AG09309 (cell line): ENCODE measurements around the gene TMED4.

Source experiments
- DNase-seq: peaks from one replicate; pipeline ENCODE4 v3.0.0-alpha.2; 2010; ENCODE audit warnings: low read depth
- H3K4me3 ChIP-seq: 2 replicates; pipeline ENCODE4 v1.5.1; 2011; ENCODE audit warnings: mild to moderate bottlenecking, low read depth, low read length, moderate library complexity; ENCODE audit not compliant: control insufficient read depth
- TF ChIP-seq, protein P1 (sequence below): IDR thresholded peaks from 2 replicates; pipeline ENCODE4 v1.5.1; 2011; ENCODE audit warnings: mild to moderate bottlenecking, low read depth, low read length, inconsistent platforms; ENCODE audit not compliant: insufficient read depth, control insufficient read depth; ENCODE audit errors: missing control alignments

The TMED4 gene

GRCh38 chr7:44581879-44582603 lies at the start of gene TMED4:
TSS of gene TMED4 (minus strand) at chr7:44582231. CDS start at chr7:44582206, 25 bp downstream.
- peak within 1 kb of the TSS; percentile 88 for H3K4me3 ChIP-seq
- DNase-seq, result peak; percentile 93
- TF ChIP-seq, protein P1, sequence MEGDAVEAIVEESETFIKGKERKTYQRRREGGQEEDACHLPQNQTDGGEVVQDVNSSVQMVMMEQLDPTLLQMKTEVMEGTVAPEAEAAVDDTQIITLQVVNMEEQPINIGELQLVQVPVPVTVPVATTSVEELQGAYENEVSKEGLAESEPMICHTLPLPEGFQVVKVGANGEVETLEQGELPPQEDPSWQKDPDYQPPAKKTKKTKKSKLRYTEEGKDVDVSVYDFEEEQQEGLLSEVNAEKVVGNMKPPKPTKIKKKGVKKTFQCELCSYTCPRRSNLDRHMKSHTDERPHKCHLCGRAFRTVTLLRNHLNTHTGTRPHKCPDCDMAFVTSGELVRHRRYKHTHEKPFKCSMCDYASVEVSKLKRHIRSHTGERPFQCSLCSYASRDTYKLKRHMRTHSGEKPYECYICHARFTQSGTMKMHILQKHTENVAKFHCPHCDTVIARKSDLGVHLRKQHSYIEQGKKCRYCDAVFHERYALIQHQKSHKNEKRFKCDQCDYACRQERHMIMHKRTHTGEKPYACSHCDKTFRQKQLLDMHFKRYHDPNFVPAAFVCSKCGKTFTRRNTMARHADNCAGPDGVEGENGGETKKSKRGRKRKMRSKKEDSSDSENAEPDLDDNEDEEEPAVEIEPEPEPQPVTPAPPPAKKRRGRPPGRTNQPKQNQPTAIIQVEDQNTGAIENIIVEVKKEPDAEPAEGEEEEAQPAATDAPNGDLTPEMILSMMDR, result no peak

GRCh38 chr7:44631458-44632115 lies 49.6 kb upstream of the TMED4 start:
- no peak for DNase-seq
- TF ChIP-seq, protein P1, result no peak
- H3K4me3 ChIP-seq, result no peak overlapping the region

DNA sequence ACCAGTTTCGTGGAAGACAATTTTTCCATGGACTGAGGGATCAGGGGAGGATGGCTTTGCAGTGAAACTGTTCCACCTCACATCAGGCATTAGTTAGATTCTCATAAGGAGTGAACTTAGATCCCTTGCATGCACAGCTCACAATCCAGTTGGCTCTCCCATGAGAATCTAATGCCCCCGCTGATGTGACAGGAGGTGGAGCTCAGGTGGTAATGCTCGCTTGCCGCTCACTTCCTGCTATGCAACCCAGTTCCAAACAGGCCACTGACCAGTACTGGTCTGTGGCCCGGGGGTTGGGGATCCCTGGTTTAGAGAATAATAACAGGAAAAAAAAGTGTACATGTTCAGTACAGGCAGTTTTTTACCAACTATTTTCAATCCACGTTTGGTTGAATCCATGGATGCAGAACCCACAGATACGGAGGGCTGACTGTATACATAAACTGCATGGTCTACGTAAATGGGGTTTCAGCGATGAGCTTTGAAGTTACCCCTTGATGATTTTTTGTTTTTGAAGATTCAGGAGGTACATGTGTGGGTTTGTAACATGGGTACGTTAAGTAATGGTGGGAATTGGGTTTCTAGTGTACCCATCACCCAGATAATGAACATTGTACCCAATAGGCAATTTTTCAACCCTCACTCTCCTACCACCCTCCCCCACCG lies 48.9 kb upstream of the TMED4 start:
- no peak for DNase-seq
- no peak overlapping the region for H3K4me3 ChIP-seq
- TF ChIP-seq, protein P1, result no peak

DNA sequence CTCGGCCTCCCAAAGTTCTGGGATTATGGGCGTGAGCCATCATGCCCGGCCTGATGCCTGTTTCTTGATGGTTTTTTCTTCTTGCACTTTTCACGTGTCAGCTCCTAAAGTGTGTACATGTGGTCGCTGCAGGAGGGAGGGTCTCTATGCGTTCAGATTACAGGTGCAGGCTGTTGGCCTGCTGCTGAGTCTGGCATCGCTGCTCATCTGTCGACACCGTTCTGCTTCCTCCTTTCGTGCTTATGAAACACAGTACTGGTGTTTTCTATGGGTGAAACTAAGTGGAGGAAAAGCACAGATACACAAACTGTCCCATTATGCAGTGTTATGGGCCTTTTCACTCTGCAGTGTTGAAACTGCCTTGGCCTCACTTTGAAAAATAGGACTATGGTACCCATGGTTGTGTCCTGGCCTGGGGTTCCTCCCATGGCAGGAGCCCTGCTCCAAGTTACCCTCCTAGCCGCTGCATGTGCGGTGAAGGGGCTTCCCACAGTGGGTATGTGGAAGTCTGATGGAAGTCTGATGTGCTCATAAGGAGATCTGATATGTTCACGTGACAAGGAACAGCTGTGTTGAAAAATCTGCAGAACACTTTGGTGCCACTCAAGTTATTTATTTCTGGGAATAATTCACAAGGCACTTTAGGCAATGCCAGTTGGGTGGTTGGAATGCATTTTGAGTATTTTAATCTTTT lies 47.9 kb upstream of the TMED4 start:
- TF ChIP-seq, protein P1, result no peak
- no peak for DNase-seq

GRCh38 chr7:44626620-44627019 lies 44.6 kb upstream of the TMED4 start:
- TF ChIP-seq, protein P1, result no peak
- DNase-seq, result no peak
- H3K4me3 ChIP-seq, result no peak overlapping the region

More for the DNA sequence above, 47.9 kb upstream of the TMED4 start:
- H3K4me3 ChIP-seq, result no peak overlapping the region
